ENCODE measurements around the gene EFEMP2. TPM values are rescaled to one million over a fixed set of nuclear protein-coding genes. Genes with fewer than 3 reads are reported as not detected.

Gene EFEMP2
- polyA plus RNA-seq, 1 donor (not counting 4 experiments of a cell fraction or from before 2014, with no cell fraction given) = 4.8 TPM

GRCh38 chr11:65891219-65892136 is 18.9 kb upstream of the EFEMP2 start:
- Histone ChIP-seq H3K27me3 (ENCODE audit: control insufficient read depth, extremely low read depth, insufficient read depth, low read length) (no peaks in the 10 kb centered on the region), H3K27ac (ENCODE audit: control insufficient read depth, insufficient read depth, low read length) (peak overlapping the region; percentile 56), H3K9ac (ENCODE audit: control insufficient read depth, extremely low read depth, insufficient read depth, low read length) (peak overlapping the region; percentile 75), H3K36me3 (ENCODE audit: control insufficient read depth in 2 of 2, extremely low read depth in 1 of 2, insufficient read depth in 2 of 2, low read length in 2 of 2) (peaks cover 18 to 41% of the 10 kb centered on the region in 2 experiments), H4K20me1 (ENCODE audit: control insufficient read depth, extremely low read depth, insufficient read depth, low read length) (peaks cover 37% of the 10 kb centered on the region), H3K9me1 (ENCODE audit: control insufficient read depth, extremely low read depth, insufficient read depth, low read length) (no peaks in the 10 kb centered on the region), H2AFZ (ENCODE audit: control insufficient read depth, low read length) (no peak overlapping the region), H3K4me3 (ENCODE audit: control insufficient read depth in 2 of 3, extremely low read depth in 1 of 3, insufficient read depth in 2 of 3, low read depth in 1 of 3, low read length in 3 of 3) (peak overlapping the region; percentile 42 to 63 (median 55)), H3K4me1 (ENCODE audit: control insufficient read depth, extremely low read depth, insufficient read depth, low read length) (peaks cover 59% of the 10 kb centered on the region), H3K4me2 (ENCODE audit: control insufficient read depth, extremely low read depth, insufficient read depth, low read depth, low read length) (peak overlapping the region; percentile 74), H3K79me2 (ENCODE audit: control insufficient read depth, insufficient read depth, low read length) (peaks cover 45% of the 10 kb centered on the region), H3K9me3 (ENCODE audit: control insufficient read depth, low read depth, low read length) (no peaks in the 10 kb centered on the region)
- TF ChIP-seq CTCF (optimal IDR thresholded peaks at IDR 0.05 in 1 of 3, IDR thresholded peaks at IDR 0.05 in 1 of 3, conservative IDR thresholded peaks at IDR 0.05 in 1 of 3; ENCODE audit: extremely low read depth in 1 of 3, insufficient read depth in 2 of 3, low read length in 3 of 3) (peak in 1 of 3 experiments; percentile 49), EZH2 (IDR thresholded peaks at IDR 0.05; ENCODE audit: low read length) (no peak)
- dilution Hi-C loops (cut with MboI; ENCODE audit: extremely low pct_ligation_motif_present, low sequenced_read_pairs) = no loop called here
- FAIRE-seq (no peak), DNase-seq (ENCODE audit: low read depth, low spot score) (no peak)

- Histone ChIP-seq H2AFZ (ENCODE audit: control insufficient read depth, low read length) (no peak within 1 kb of the TSS), H3K27me3 (ENCODE audit: control insufficient read depth, extremely low read depth, insufficient read depth, low read length) (no peaks in the 10 kb centered on the region), H3K9ac (ENCODE audit: control insufficient read depth, extremely low read depth, insufficient read depth, low read length) (peak within 1 kb of the TSS; percentile 75), H3K79me2 (ENCODE audit: control insufficient read depth, insufficient read depth, low read length) (peaks cover 41% of the 10 kb centered on the region), H3K4me3 (ENCODE audit: control insufficient read depth in 2 of 3, extremely low read depth in 1 of 3, insufficient read depth in 2 of 3, low read depth in 1 of 3, low read length in 3 of 3) (peak within 1 kb of the TSS; percentile 42 to 91 (median 55)), H3K9me1 (ENCODE audit: control insufficient read depth, extremely low read depth, insufficient read depth, low read length) (no peaks in the 10 kb centered on the region), H3K4me2 (ENCODE audit: control insufficient read depth, extremely low read depth, insufficient read depth, low read depth, low read length) (peak within 1 kb of the TSS; percentile 84), H3K27ac (ENCODE audit: control insufficient read depth, insufficient read depth, low read length) (peak within 1 kb of the TSS; percentile 70), H3K4me1 (ENCODE audit: control insufficient read depth, extremely low read depth, insufficient read depth, low read length) (peaks cover 53% of the 10 kb centered on the region), H4K20me1 (ENCODE audit: control insufficient read depth, extremely low read depth, insufficient read depth, low read length) (peaks cover 28% of the 10 kb centered on the region), H3K36me3 (ENCODE audit: control insufficient read depth in 2 of 2, extremely low read depth in 1 of 2, insufficient read depth in 2 of 2, low read length in 2 of 2) (peaks cover 17 to 40% of the 10 kb centered on the region in 2 experiments), H3K9me3 (ENCODE audit: control insufficient read depth, low read depth, low read length) (no peaks in the 10 kb centered on the region)
- DNase-seq (ENCODE audit: low read depth, low spot score) (no peak), FAIRE-seq (no peak)
- TF ChIP-seq CTCF (optimal IDR thresholded peaks at IDR 0.05 in 1 of 3, IDR thresholded peaks at IDR 0.05 in 1 of 3, conservative IDR thresholded peaks at IDR 0.05 in 1 of 3; ENCODE audit: extremely low read depth in 1 of 3, insufficient read depth in 2 of 3, low read length in 3 of 3) (peak in 1 of 3 experiments; percentile 20), EZH2 (IDR thresholded peaks at IDR 0.05; ENCODE audit: low read length) (no peak)
- dilution Hi-C loops (cut with MboI; ENCODE audit: extremely low pct_ligation_motif_present, low sequenced_read_pairs) = no loop called here
Measured at GRCh38 chr11:65890324-65891218, 18.0 kb upstream of the EFEMP2 start, which contains the start of gene CCDC85B. Gene CCDC85B, plus strand, starts transcription at chr11:65890673. Its CDS starts 111 bp downstream, at chr11:65890784.

Data from keratinocyte (primary cell).